ENCODE results near the gene MRPS2. TPM values are rescaled to one million over a fixed set of nuclear protein-coding genes. Genes with fewer than 3 reads are reported as not detected.
A peak's percentile ranks its signal among the peaks of the same experiment; 100 is the strongest.

The MRPS2 gene
- total and polyA plus RNA-seq, 11 donors: 34.1 to 95.2 (median 48.7) TPM

- Histone ChIP-seq H3K4me1 (peaks cover 4 to 20% (median 9%) of the 10 kb centered on the region in 12 donors), H3K27ac (no peak overlapping the region), H3K9me3 (peaks cover 0 to 21% (median 10%) of the 10 kb centered on the region in 12 donors), H3K27me3 (no peaks in the 10 kb centered on the region), H3K36me3 (peaks cover 0 to 32% (median 27%) of the 10 kb centered on the region in 9 donors), H3K4me3 (no peak overlapping the region)
- WGBS, 4 donors: 45 to 68% (median 58%) methylated on average over 6 to 14 of the region's 14 CpGs
- ATAC-seq (peak in 1 of 4 donors; percentile 18), DNase-seq (peak in 1 of 5 donors; percentile 61)
- TF ChIP-seq POLR2A (IDR thresholded peaks at IDR 0.05) (no peak), CTCF (IDR thresholded peaks at IDR 0.05) (no peak)
- intact Hi-C loops (cut with DNase I): no loop called here
Measured at GRCh38 chr9:135506327-135507103, 6.0 kb downstream of the MRPS2 start.

GRCh38 chr9:135507104-135508035 lies 6.9 kb downstream of the MRPS2 start:
- peaks cover 0 to 21% (median 10%) of the 10 kb centered on the region in 12 donors for H3K9me3 ChIP-seq
- intact Hi-C loops (cut with DNase I): no loop called here
- H3K4me1 ChIP-seq: peaks cover 0 to 11% (median under 1%) of the 10 kb centered on the region in 12 donors
- no peak overlapping the region for H3K4me3 ChIP-seq
- no peak overlapping the region for H3K27ac ChIP-seq
- ATAC-seq: no peak
- TF ChIP-seq CTCF (IDR thresholded peaks at IDR 0.05) (no peak), POLR2A (IDR thresholded peaks at IDR 0.05) (no peak)
- no peaks in the 10 kb centered on the region for H3K27me3 ChIP-seq
- DNase-seq: peak in 1 of 5 donors; percentile 52
- H3K36me3 ChIP-seq: peaks cover 0 to 30% (median 27%) of the 10 kb centered on the region in 9 donors
- WGBS, 4 donors: 89 to 91% (median 90%) methylated on average over 23 of the region's 23 CpGs

- Histone ChIP-seq H3K36me3 (peaks cover 0 to 22% (median 20%) of the 10 kb centered on the region in 9 donors), H3K27ac (no peak overlapping the region), H3K4me1 (peaks cover 0 to 10% (median 0%) of the 10 kb centered on the region in 12 donors), H3K9me3 (peaks cover 0 to 21% (median 10%) of the 10 kb centered on the region in 12 donors), H3K4me3 (no peak overlapping the region), H3K27me3 (no peaks in the 10 kb centered on the region)
- intact Hi-C loops (cut with DNase I): no loop called here
- ATAC-seq: no peak
- WGBS, 4 donors: 85 to 90% (median 86%) methylated on average over 8 to 9 of the region's 9 CpGs
- peak in 1 of 5 donors; percentile 37 for DNase-seq
- TF ChIP-seq CTCF (IDR thresholded peaks at IDR 0.05): no peak
- no peak for TF ChIP-seq POLR2A (IDR thresholded peaks at IDR 0.05)
Measured at GRCh38 chr9:135508211-135508820, 7.8 kb downstream of the MRPS2 start.

Data from heart left ventricle (tissue), 16 donors.